GM18907 (cell line): Measurements from ENCODE around the gene LSM7.
A peak's percentile ranks its signal among the peaks of the same experiment; 100 is the strongest.

Experiments
- ATAC-seq: cut with Tn5 transposase; IDR thresholded peaks from one replicate; pipeline ENCODE4 v1.9.1; 2021; ENCODE audit warnings: mild to moderate bottlenecking, moderate library complexity; ENCODE audit not compliant: unreplicated experiment

Gene LSM7

GRCh38 chr19:2338751-2339643, 10.6 kb upstream of the LSM7 start:
- ATAC-seq: no peak

DNA sequence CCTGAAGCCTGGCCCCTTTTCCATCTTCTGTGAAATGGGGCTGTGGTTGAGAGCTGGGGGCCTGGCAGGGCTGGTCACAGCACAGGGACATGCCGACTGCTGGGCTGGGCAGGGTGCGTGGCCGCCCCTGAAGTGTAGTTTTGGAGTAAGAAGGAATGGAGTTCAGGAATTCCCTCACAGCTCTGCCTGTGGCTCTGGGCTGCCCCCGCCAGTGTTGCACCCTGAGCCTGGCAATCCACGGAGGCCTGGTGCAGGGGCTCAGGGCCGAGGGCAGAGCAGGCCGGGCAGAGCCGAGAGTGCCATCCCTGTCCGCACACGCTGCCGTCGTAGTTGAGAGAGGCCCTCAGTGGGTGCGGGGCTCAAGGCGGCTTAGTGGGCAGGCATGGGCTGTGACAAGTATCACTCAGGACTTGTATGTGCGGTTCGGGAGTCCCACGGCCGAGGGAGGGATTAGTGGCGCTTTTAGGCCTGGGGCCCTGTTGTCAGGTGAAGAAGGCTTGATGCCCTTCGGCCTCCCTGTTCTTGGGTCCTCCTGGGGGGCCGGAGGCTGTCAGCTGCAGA, 9.7 kb upstream of the LSM7 start:
- no peak for ATAC-seq

GRCh38 chr19:2337329-2337707, 8.9 kb upstream of the LSM7 start:
- ATAC-seq: no peak

- ATAC-seq: no peak
These were observed 8.3 kb upstream of the LSM7 start for GRCh38 chr19:2336528-2337328.

- no peak for ATAC-seq
These were observed 7.5 kb upstream of the LSM7 start for GRCh38 chr19:2335848-2336247.

- no peak for ATAC-seq
These were observed 6.8 kb upstream of the LSM7 start for GRCh38 chr19:2334986-2335846.

- no peak for ATAC-seq
These were observed 6.0 kb upstream of the LSM7 start for GRCh38 chr19:2334426-2334825.

- no peak for ATAC-seq
These were observed 5.4 kb upstream of the LSM7 start for GRCh38 chr19:2333807-2334211.

DNA sequence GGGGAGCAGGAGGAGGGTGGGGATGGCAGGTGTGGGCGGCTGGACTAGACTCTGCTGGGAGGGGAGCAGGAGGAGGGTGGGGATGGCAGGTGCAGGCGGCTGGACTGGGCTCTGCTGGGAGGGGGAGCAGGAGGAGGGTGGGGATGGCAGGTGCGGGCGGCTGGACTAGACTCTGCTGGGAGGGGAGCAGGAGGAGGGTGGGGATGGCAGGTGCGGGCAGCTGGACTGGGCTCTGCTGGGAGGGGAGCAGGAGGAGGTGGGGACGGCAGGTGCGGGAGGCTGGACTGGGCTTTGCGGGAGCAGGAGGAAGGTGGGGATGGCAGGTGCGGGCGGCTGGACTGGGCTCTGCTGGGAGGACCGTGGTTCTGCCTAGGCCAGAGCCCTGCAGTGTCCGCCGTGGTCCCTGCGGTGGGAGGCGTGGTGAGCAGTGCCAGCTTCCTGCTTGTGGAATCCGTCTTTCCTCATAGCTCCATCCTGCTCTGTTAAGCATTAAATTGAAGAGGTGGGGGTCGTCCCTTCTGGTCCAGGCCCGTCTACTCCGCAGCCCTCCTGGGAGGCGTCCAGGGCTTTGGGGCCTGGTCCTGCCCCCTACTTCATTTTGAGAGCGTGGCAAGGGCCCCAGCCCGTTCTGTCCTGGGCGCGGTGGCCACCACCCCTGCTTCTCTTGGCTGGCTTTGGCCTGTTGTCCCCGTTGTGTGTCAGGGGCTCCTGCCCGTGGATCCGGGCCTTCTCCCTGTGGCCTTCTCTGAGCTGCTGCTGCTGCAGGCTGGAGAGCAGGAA, 4.8 kb upstream of the LSM7 start:
- no peak for ATAC-seq

GRCh38 chr19:2332341-2333026, 4.1 kb upstream of the LSM7 start:
- ATAC-seq: peak; percentile 38

DNA sequence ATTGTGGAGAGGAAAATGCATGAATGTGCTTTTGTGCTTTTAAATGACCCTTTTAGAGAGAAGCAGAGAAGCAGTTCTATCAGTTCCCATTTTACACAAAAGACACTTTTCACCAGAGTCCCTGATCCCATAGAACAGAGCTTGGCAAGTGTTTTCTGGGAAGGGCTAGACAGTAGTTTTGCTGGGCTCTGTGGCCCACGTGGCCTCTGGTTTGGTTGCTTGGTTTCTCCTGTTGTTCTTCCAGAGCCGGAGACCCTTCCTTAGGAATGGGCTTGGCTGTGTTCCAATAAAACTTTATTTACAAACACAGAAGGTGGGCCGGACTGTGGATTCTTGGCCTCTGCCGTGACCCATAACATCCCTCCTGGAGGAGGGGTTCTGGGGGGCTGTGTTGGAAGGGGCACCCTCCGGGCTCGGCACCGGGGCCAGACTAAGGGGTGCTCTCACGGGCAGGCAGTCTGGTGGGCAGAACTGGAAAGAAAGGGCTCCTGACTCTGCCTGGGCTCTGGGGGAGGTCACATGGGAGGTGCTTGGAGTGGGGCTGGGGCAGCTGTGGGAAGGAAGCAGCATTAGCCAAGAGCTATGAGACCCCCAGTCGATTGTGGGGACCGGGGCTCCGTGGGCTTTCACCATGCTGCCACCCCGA, 3.3 kb upstream of the LSM7 start:
- no peak for ATAC-seq

GRCh38 chr19:2330632-2331284, 2.4 kb upstream of the LSM7 start:
- no peak for ATAC-seq

DNA sequence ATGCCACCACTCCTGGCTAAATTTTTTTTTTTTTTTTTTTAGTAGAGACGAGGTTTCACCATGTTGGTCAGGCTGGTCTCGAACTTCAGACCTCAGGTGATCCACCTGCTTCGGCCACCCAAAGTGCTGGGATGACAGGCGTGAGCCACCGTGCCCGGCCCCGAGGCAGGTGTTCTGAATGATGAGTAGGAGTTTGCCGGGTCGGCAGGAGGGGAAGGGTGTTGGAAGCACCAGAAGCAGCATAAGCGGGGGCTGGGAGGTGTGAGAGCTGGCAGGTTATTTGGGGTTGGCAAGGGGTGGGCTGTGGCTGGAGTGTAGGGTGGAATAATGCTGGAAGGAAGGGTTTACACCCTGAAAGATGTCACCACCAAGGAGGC, 1.9 kb upstream of the LSM7 start:
- ATAC-seq: no peak

GRCh38 chr19:2329501-2329916, 1.1 kb upstream of the LSM7 start:
- no peak for ATAC-seq

- no peak for ATAC-seq
These were observed 728 bp upstream of the LSM7 start for GRCh38 chr19:2329149-2329478.

DNA sequence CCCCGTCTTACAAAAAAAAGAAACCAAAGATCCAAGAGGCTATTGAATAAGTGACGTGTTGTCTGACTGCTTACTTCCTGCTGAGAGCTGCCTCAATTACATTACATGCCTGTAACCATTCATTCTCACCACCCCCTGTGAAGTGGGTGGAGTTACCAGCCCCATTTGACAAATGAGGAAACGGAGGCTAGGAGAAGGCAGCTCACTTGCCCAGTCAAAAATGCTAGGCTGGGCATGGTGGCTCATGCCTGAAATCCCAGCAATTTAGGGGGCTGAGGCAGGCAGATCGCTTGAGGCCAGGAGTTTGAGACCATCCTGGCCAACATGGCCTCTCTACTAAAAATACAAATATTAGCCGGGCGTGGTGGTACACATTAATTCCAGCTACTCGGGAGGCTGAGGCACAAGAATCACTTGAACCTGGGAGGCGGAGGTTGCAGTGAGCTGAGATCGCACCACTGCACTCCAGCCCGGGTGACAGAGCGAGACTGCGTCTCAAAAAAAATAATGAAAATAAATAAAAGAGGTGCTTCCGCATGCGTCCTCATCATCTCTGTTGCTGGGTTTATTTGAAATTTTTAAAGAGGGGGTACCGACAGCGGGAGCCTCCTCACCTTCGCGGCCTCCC, 499 bp downstream of the LSM7 start:
- peak; percentile 6 for ATAC-seq

DNA sequence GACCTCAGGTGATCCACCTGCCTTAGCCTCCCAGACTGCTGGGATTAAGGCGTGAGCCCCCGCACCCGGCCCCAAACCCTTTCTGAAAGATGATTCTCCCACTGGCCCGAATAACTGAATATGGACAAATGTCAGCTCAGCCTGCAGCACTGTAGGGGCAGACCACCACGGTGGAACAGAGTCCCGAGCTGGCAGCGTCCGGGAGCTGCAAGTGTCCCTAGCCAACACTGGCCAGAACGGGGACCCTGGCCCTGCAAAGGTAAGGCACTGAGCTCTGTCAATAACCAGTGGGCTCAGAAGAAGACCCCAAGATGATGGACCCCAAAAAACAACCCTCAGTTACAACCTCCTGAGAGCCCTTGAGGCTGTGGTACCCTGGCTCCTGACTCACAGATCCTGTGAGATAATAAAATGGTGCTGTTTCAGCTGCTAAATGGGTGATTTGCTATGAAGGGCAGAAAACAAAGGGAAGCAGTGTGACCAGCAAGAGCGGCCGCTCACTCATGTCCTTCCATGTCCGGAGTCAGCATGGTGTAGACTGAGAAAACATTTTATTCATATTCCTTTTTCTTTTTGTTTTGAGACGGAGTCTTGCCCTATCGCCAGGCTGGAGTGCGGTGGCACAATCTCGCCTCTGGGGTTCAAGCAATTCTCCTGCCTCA, 1.6 kb downstream of the LSM7 start:
- ATAC-seq: no peak
